Chondrocyte (in vitro differentiated cells): ENCODE measurements around the gene MUCL3. TPM values are rescaled to one million over a fixed set of nuclear protein-coding genes. Genes with fewer than 3 reads are reported as not detected.

ENCODE experiments used
- DNase-seq: peaks from one replicate; pipeline ENCODE4 v3.0.0; 2021; ENCODE audit warnings: mixed read lengths, low spot score
- H3K27ac Mint-ChIP-seq: one replicate; pipeline ENCODE4 v1.8.0; 2021; ENCODE audit warnings: mild to moderate bottlenecking, moderate library complexity, mixed read lengths; ENCODE audit not compliant: unreplicated experiment
- H3K27me3 Mint-ChIP-seq: 2 replicates; pipeline ENCODE4 v1.8.0; 2021; ENCODE audit warnings: low read depth, mixed read lengths
- H3K36me3 Mint-ChIP-seq: 2 replicates; pipeline ENCODE4 v1.8.0; 2021; ENCODE audit warnings: low read depth, mixed read lengths
- H3K4me1 Mint-ChIP-seq: 2 replicates; pipeline ENCODE4 v1.8.0; 2021; ENCODE audit warnings: low read depth, mild to moderate bottlenecking, mixed read lengths
- H3K4me3 Mint-ChIP-seq: one replicate; pipeline ENCODE4 v1.8.0; 2021; ENCODE audit warnings: mild to moderate bottlenecking, moderate library complexity, mixed read lengths; ENCODE audit not compliant: unreplicated experiment
- H3K9me3 Mint-ChIP-seq: 2 replicates; pipeline ENCODE4 v1.8.0; 2021; ENCODE audit warnings: low read depth, mixed read lengths
- total RNA-seq: library from RNA; stranded (reverse); gene quantifications from 3 replicates; pipeline ENCODE4 v1.2.1, GENCODE V29; 2021
- TF ChIP-seq, protein P1 (sequence below): fragments of 200-600 bp; sonication (generic); IDR thresholded peaks from 2 replicates; pipeline ENCODE4 v1.5.0; 2021; ENCODE audit warnings: antibody characterized with exemption, mild to moderate bottlenecking, moderate library complexity

MUCL3 gene
- total RNA-seq, 1 donor from 2014 or later, result 0.07 TPM

DNA sequence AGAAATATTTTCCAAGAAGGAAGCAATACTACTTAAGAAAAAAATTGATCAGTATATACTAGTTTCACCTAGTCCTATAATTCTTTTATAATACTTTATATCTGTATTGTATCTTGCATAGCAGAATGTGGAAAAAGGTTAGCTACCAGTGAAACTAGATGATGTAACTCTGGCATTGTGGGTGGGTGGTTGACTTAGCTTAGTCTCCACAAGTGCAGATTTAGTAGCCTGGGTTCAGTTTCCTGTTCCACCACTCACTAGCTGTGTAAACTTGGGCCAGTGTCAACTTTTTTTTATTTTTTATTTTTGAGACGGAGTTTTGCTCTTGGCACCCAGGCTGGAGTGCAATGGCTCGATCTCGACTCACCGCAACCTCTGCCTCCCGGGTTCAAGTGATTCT lies 44.7 kb downstream of the MUCL3 start:
- Mint-ChIP-seq H3K9me3 (no peaks in the 10 kb centered on the region), H3K36me3 (no peaks in the 10 kb centered on the region), H3K4me3 (no peak overlapping the region), H3K4me1 (peaks cover 11% of the 10 kb centered on the region), H3K27me3 (peaks cover 2% of the 10 kb centered on the region), H3K27ac (no peak overlapping the region)
- no peak for DNase-seq
- TF ChIP-seq, protein P1, sequence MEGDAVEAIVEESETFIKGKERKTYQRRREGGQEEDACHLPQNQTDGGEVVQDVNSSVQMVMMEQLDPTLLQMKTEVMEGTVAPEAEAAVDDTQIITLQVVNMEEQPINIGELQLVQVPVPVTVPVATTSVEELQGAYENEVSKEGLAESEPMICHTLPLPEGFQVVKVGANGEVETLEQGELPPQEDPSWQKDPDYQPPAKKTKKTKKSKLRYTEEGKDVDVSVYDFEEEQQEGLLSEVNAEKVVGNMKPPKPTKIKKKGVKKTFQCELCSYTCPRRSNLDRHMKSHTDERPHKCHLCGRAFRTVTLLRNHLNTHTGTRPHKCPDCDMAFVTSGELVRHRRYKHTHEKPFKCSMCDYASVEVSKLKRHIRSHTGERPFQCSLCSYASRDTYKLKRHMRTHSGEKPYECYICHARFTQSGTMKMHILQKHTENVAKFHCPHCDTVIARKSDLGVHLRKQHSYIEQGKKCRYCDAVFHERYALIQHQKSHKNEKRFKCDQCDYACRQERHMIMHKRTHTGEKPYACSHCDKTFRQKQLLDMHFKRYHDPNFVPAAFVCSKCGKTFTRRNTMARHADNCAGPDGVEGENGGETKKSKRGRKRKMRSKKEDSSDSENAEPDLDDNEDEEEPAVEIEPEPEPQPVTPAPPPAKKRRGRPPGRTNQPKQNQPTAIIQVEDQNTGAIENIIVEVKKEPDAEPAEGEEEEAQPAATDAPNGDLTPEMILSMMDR, result no peak

DNA sequence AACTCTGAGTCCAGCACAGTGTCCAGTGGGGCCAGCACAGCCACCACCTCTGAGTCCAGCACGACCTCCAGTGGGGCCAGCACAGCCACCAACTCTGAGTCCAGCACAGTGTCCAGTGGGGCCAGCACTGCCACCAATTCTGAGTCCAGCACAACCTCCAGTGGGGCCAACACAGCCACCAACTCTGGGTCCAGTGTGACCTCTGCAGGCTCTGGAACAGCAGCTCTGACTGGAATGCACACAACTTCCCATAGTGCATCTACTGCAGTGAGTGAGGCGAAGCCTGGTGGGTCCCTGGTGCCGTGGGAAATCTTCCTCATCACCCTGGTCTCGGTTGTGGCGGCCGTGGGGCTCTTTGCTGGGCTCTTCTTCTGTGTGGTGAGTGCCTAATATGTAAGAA lies 46.5 kb downstream of the MUCL3 start:
- Mint-ChIP-seq H3K36me3 (no peaks in the 10 kb centered on the region), H3K4me1 (peaks cover 5% of the 10 kb centered on the region), H3K27ac (no peak overlapping the region), H3K9me3 (no peaks in the 10 kb centered on the region), H3K27me3 (no peaks in the 10 kb centered on the region), H3K4me3 (no peak overlapping the region)
- TF ChIP-seq, protein P1, result no peak
- DNase-seq, result no peak

DNA sequence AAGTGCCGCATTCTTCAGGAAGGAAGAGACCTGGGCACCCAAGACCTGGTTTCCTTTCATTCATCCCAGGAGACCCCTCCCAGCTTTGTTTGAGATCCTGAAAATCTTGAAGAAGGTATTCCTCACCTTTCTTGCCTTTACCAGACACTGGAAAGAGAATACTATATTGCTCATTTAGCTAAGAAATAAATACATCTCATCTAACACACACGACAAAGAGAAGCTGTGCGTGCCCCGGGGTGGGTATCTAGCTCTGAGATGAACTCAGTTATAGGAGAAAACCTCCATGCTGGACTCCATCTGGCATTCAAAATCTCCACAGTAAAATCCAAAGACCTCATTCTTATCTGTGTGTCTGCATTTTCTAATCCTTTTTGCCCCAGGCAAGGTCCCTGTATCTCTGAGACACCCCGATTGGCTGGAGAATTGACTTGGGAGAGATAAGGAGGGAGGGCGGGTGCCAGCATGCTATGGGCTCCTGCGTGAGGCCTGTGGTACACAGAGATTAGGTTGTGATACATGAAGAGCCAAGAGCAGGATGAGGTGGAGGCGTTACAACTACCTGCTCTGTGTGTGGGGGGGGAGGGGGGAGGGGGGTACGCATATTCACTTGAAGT lies 47.5 kb downstream of the MUCL3 start:
- Mint-ChIP-seq H3K4me3 (no peak overlapping the region), H3K27ac (no peak overlapping the region), H3K36me3 (no peaks in the 10 kb centered on the region), H3K27me3 (no peaks in the 10 kb centered on the region), H3K4me1 (no peaks in the 10 kb centered on the region), H3K9me3 (no peaks in the 10 kb centered on the region)
- DNase-seq, result no peak
- TF ChIP-seq, protein P1, result no peak

DNA sequence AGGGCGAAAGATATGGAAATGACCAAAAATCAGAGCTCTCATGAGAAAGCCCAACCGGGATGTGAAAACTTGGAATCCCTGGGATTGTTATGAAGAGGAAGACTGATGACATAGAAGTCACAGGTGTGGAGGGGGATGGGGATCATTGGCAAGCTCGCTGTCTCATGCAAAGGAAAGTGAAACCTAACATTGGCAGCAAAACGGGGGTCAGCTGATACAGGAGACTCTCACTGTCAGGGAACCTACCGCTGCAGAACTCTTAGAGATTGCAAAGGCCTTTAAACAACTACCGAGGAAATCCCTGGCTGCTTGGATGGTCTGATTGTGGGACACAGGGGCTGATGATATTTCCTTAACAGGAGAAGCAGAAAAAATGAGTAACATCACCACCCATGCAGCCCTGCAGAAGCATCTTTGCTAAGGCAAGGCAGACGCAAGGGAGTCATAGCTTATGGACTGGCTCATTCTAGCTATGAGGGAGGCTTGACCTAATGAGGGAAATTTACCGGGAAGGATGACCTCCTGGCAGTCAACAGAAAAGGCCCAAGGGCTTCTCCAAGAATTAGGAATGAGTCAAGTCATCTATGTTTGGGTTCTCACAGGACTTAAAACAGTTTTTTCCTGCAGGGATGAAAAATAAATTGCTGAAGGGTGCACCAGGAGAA lies 49.8 kb downstream of the MUCL3 start:
- no peak for DNase-seq
- no peak overlapping the region for H3K4me3 Mint-ChIP-seq
- no peaks in the 10 kb centered on the region for H3K27me3 Mint-ChIP-seq
- H3K27ac Mint-ChIP-seq, result no peak overlapping the region
- H3K9me3 Mint-ChIP-seq, result no peaks in the 10 kb centered on the region
- H3K4me1 Mint-ChIP-seq, result no peaks in the 10 kb centered on the region
- TF ChIP-seq, protein P1, result no peak
- no peaks in the 10 kb centered on the region for H3K36me3 Mint-ChIP-seq

DNA sequence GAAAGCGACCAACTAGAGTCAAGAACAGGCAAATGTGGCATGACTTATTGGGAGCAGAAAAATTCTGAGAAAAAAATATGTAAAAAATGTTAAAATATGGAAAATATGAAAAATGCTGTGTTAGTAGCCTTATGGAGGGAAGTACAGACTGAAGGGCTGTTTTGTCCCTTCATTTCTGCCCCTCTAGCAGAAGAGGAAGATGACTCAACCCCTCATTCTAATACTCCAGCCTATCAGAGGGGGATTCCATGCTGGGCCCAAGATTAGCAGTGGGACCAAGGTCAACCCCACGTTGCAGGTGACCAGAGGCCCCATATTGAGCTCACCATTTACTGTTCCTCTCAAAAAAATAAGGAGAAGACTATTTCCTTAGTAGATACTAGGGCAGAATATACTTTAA lies 51.1 kb downstream of the MUCL3 start:
- no peak for DNase-seq
- Mint-ChIP-seq H3K36me3 (no peaks in the 10 kb centered on the region), H3K27ac (no peak overlapping the region), H3K9me3 (no peaks in the 10 kb centered on the region), H3K4me3 (no peak overlapping the region), H3K27me3 (no peaks in the 10 kb centered on the region), H3K4me1 (no peaks in the 10 kb centered on the region)
- TF ChIP-seq, protein P1, result no peak
